ENCODE data around the gene MOGAT2. TPM values are rescaled to one million over a fixed set of nuclear protein-coding genes. Genes with fewer than 3 reads are reported as not detected.

Gene MOGAT2
- total RNA-seq, 1 experiment from 2014 or later, result not detected

- DNase-seq, result no peak
- ATAC-seq, result no peak
- Histone ChIP-seq H3F3A (ENCODE audit: low read length, unreplicated experiment) (no peaks in the 10 kb centered on the region), H3K9ac (ENCODE audit: low read length) (no peak overlapping the region), H3K27me3 (ENCODE audit: low read length) (no peaks in the 10 kb centered on the region), H3K79me2 (ENCODE audit: low read length) (peaks cover 16% of the 10 kb centered on the region), H3K4me2 (ENCODE audit: low read length) (no peak overlapping the region), H4K20me1 (ENCODE audit: low read length) (no peaks in the 10 kb centered on the region), H3K36me3 (ENCODE audit: low read depth, low read length) (no peaks in the 10 kb centered on the region), H3K4me1 (ENCODE audit: insufficient read depth, low read length) (peaks cover 42% of the 10 kb centered on the region), H2AFZ (ENCODE audit: low read length) (no peak overlapping the region), H3K9me2 (replicated peaks; ENCODE audit: low read length) (no peaks in the 10 kb centered on the region), H3K4me3 (ENCODE audit: low read length) (no peak overlapping the region), H3K9me3 (ENCODE audit: low read length) (no peaks in the 10 kb centered on the region), H3K27ac (ENCODE audit: low read length) (no peak overlapping the region)
- no TSS peak for BruUV-seq (replicated peaks)
- POLR2A ChIA-PET (ENCODE audit: unreplicated experiment), result no interaction called here
- CTCF ChIA-PET, result no interaction called here
- TF ChIP-seq EZH2 (IDR thresholded peaks at IDR 0.05; ENCODE audit: low read length, unreplicated experiment), result no peak
- TF ChIP-seq EZH2phosphoT487 (IDR thresholded peaks at IDR 0.05; ENCODE audit: borderline replicate concordance, low read length), result no peak
- no peak for TF ChIP-seq CTCF (conservative IDR thresholded peaks at IDR 0.05; ENCODE audit: low read depth, low read length)
- intact Hi-C loops (cut with micrococcal nuclease), result no loop called here
Observed at GRCh38 chr11:75775056-75775455, 57.4 kb downstream of the MOGAT2 start.

- Histone ChIP-seq H3K4me2 (ENCODE audit: low read length) (no peak overlapping the region), H3K4me1 (ENCODE audit: insufficient read depth, low read length) (peaks cover 27% of the 10 kb centered on the region), H3K27ac (ENCODE audit: low read length) (no peak overlapping the region), H3K79me2 (ENCODE audit: low read length) (0 out of 2 replicates have a peak, but pooled peaks cover 4% of the 10 kb centered on the region), H4K20me1 (ENCODE audit: low read length) (no peaks in the 10 kb centered on the region), H3K9me2 (replicated peaks; ENCODE audit: low read length) (no peaks in the 10 kb centered on the region), H3K4me3 (ENCODE audit: low read length) (no peak overlapping the region), H2AFZ (ENCODE audit: low read length) (no peak overlapping the region), H3F3A (ENCODE audit: low read length, unreplicated experiment) (no peaks in the 10 kb centered on the region), H3K27me3 (ENCODE audit: low read length) (no peaks in the 10 kb centered on the region), H3K9ac (ENCODE audit: low read length) (no peak overlapping the region), H3K9me3 (ENCODE audit: low read length) (no peaks in the 10 kb centered on the region), H3K36me3 (ENCODE audit: low read depth, low read length) (no peaks in the 10 kb centered on the region)
- BruUV-seq (replicated peaks), result no TSS peak
- DNase-seq (no peak), ATAC-seq (no peak)
- ChIA-PET CTCF (no interaction called here), POLR2A (ENCODE audit: unreplicated experiment) (no interaction called here)
- TF ChIP-seq EZH2 (IDR thresholded peaks at IDR 0.05; ENCODE audit: low read length, unreplicated experiment), result no peak
- no peak for TF ChIP-seq CTCF (conservative IDR thresholded peaks at IDR 0.05; ENCODE audit: low read depth, low read length)
- TF ChIP-seq EZH2phosphoT487 (IDR thresholded peaks at IDR 0.05; ENCODE audit: borderline replicate concordance, low read length), result no peak
- intact Hi-C loops (cut with micrococcal nuclease), result no loop called here
Observed at GRCh38 chr11:75776546-75776945, 58.9 kb downstream of the MOGAT2 start.

GRCh38 chr11:75777461-75778110 lies 59.9 kb downstream of the MOGAT2 start:
- Histone ChIP-seq H3K4me2 (ENCODE audit: low read length) (no peak overlapping the region), H2AFZ (ENCODE audit: low read length) (no peak overlapping the region), H4K20me1 (ENCODE audit: low read length) (no peaks in the 10 kb centered on the region), H3K36me3 (ENCODE audit: low read depth, low read length) (no peaks in the 10 kb centered on the region), H3K27me3 (ENCODE audit: low read length) (no peaks in the 10 kb centered on the region), H3K9me2 (replicated peaks; ENCODE audit: low read length) (no peaks in the 10 kb centered on the region), H3F3A (ENCODE audit: low read length, unreplicated experiment) (no peaks in the 10 kb centered on the region), H3K4me3 (ENCODE audit: low read length) (no peak overlapping the region), H3K27ac (ENCODE audit: low read length) (no peak overlapping the region), H3K4me1 (ENCODE audit: insufficient read depth, low read length) (peaks cover 21% of the 10 kb centered on the region), H3K9me3 (ENCODE audit: low read length) (no peaks in the 10 kb centered on the region), H3K9ac (ENCODE audit: low read length) (no peak overlapping the region), H3K79me2 (ENCODE audit: low read length) (0 out of 2 replicates have a peak, but pooled peaks cover 4% of the 10 kb centered on the region)
- DNase-seq, result peak; percentile 37
- TF ChIP-seq EZH2phosphoT487 (IDR thresholded peaks at IDR 0.05; ENCODE audit: borderline replicate concordance, low read length) (no peak), EZH2 (IDR thresholded peaks at IDR 0.05; ENCODE audit: low read length, unreplicated experiment) (no peak), CTCF (conservative IDR thresholded peaks at IDR 0.05; ENCODE audit: low read depth, low read length) (no peak)
- BruUV-seq (replicated peaks), result no TSS peak
- intact Hi-C loops (cut with micrococcal nuclease), result no loop called here
- ChIA-PET CTCF (no interaction called here), POLR2A (ENCODE audit: unreplicated experiment) (no interaction called here)
- ATAC-seq, result peak; percentile 55; the same call in 1 of the 2 replicates
